B cell (primary cell): ENCODE results near the gene KIF3A.

Experiments used
- EZH2 ChIP-seq: IDR thresholded peaks from 2 replicates; pipeline ENCODE4 v1.6.1; 2012; ENCODE audit warnings: borderline replicate concordance, low read depth, mild to moderate bottlenecking, moderate library complexity, low read length; ENCODE audit not compliant: insufficient read depth, poor library complexity, severe bottlenecking
- TF ChIP-seq, protein P1 (sequence below): fragments of 200-600 bp; IDR thresholded peaks from one replicate; pipeline ENCODE4 v1.8.0; 2022; ENCODE audit warnings: antibody characterized with exemption, mild to moderate bottlenecking

DNA sequence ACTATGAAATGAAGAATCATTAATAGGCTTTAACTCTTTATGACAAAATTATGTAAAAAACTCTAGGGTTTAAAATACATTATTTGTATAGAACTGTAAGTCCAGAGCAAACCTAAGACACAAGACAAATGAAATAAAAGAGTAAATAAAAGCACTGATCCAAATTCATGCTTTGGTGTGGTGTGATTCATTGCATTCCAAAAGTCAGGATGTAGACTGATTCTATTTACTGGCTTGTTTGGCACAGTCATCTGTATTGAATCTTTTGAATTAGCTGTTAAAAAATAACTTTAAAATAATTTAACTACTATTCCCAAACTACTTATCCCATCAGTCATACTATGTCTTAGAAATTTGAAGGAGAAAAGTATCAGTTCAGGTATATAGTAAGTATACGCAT is 32.5 kb downstream of the KIF3A start:
- TF ChIP-seq, protein P1, sequence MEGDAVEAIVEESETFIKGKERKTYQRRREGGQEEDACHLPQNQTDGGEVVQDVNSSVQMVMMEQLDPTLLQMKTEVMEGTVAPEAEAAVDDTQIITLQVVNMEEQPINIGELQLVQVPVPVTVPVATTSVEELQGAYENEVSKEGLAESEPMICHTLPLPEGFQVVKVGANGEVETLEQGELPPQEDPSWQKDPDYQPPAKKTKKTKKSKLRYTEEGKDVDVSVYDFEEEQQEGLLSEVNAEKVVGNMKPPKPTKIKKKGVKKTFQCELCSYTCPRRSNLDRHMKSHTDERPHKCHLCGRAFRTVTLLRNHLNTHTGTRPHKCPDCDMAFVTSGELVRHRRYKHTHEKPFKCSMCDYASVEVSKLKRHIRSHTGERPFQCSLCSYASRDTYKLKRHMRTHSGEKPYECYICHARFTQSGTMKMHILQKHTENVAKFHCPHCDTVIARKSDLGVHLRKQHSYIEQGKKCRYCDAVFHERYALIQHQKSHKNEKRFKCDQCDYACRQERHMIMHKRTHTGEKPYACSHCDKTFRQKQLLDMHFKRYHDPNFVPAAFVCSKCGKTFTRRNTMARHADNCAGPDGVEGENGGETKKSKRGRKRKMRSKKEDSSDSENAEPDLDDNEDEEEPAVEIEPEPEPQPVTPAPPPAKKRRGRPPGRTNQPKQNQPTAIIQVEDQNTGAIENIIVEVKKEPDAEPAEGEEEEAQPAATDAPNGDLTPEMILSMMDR, result no peak
- TF ChIP-seq EZH2, result no peak
